ENCODE data around the gene RXRB. TPM values are rescaled to one million over a fixed set of nuclear protein-coding genes. Genes with fewer than 3 reads are reported as not detected.

The RXRB gene
- total and polyA plus RNA-seq, 10 of the 15 experiments (the other 5 are each of a cell fraction or from before 2014, with no cell fraction given), result 0.71 to 35.0 (median 20.4) TPM

DNA sequence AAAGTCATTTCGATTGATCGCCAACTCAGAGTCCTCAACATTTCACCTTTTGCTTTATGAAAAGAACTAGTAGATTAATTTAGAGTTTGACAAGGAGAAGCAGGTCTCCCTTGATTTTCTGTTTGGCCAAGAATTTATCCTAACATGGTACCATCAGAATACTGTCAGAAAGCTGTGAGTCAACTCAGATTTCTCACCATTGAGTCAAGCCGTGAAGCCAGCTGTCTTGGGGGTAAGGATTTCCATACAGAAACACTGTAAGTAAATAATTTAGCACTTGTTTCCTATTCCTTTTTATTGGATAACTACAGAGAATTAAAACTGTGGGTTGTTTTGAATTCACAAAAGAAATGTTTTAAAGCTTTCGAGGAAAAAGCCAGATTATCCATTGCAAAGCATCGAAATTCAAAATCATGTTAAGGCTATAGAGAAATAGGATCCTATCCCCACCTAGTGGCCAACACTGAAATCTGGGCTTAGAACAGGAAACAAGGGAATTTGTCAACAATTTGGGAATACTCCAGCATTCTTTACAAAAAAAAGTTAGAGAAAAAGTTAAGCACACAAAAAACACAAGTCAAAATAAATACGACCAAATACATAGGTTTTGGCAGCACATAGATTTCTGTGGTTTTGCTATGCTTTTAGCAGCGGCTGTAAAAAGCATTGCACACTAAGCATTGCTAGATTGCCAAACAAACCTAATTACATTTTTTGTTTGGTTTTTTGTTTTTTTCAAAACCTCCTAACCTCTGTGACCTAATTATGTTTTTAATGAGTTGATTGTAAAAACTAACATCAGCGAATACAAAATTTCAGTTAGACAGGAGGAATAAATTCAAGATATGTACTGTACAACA, 52.4 kb downstream of the RXRB start:
- CTCF ChIA-PET, result interaction anchor here (0.7 to 14.9 kb wide), 23 partner anchors 13 to 279 kb away, joined by 3 to 266 read pairs (median 5); partner anchors contain the start of gene HLA-DOA
- SMC1A ChIA-PET (ENCODE audit: uncharacterized antibody, unreplicated experiment), result interaction anchor here (0.8 to 12.1 kb wide), 13 partner anchors 11 to 147 kb away, joined by 3 to 127 read pairs (median 7); partner anchors contain the start of gene HLA-DOA
- H2AFZ ChIP-seq (ENCODE audit: control insufficient read depth, low read depth, low read length), result no peak overlapping the region
- no peak for ATAC-seq
- no peaks in the 10 kb centered on the region for H3K79me2 ChIP-seq (ENCODE audit: control insufficient read depth, insufficient read depth, low read length)
- H3K4me1 ChIP-seq (ENCODE audit: control insufficient read depth, insufficient read depth, low read length), result peaks cover 3% of the 10 kb centered on the region; the same call in 1 of the 2 replicates
- no peaks in the 10 kb centered on the region for H3K36me3 ChIP-seq (ENCODE audit: control insufficient read depth in 2 of 2, insufficient read depth in 2 of 2, low read length in 1 of 2)
- FAIRE-seq, result peak; percentile 52
- H3K4me2 ChIP-seq (ENCODE audit: control insufficient read depth, insufficient read depth), result no peak overlapping the region
- 47% methylated on average over 8 of the region's 8 CpGs for WGBS (ENCODE audit: insufficient coverage, insufficient replicate concordance, low lambda C conversion rate, missing lambda C conversion rate)
- H4K20me1 ChIP-seq (ENCODE audit: control insufficient read depth, insufficient read depth), result no peaks in the 10 kb centered on the region
- RAD21 ChIA-PET (ENCODE audit: unreplicated experiment), result interaction anchor here (1.0 to 3.9 kb wide), 10 partner anchors 11 to 133 kb away, joined by 3 to 20 read pairs (median 6); partner anchors contain the start of gene HLA-DPB1
- peaks cover 0 to 2% of the 10 kb centered on the region in 2 experiments; a peak in 2 of 4 replicates for H3K27me3 ChIP-seq (replicated peaks in 1 of 2; ENCODE audit: control insufficient read depth in 2 of 2, insufficient read depth in 2 of 2, low read length in 1 of 2)
- in situ Hi-C loops (cut with MboI) (no loop called here), intact Hi-C loops (cut with micrococcal nuclease; ENCODE audit: unreplicated experiment) (loop anchor here (2.0 kb wide), 1 partner anchor 25 kb away; no protein-coding TSS in a partner anchor)
- peaks cover 5% of the 10 kb centered on the region; the same call in 1 of the 3 replicates for H3K9me3 ChIP-seq (replicated peaks; ENCODE audit: control insufficient read depth, insufficient read depth, low read length)
- no peak overlapping the region for H3K4me3 ChIP-seq
- no peak for DNase-seq (ENCODE audit: low read depth, low spot score)
- BruUV-seq (replicated peaks), result no TSS peak
- no peak overlapping the region for H3K9ac ChIP-seq (ENCODE audit: control insufficient read depth, insufficient read depth, low read length)
- POLR2A ChIA-PET, result interaction anchor here (0.9 to 1.5 kb wide), 3 partner anchors 8 to 34 kb away, joined by 3 to 5 read pairs (median 4); no protein-coding TSS in a partner anchor
- H3K27ac ChIP-seq (ENCODE audit: control insufficient read depth, insufficient read depth), result no peak overlapping the region
- TF ChIP-seq, protein P1, sequence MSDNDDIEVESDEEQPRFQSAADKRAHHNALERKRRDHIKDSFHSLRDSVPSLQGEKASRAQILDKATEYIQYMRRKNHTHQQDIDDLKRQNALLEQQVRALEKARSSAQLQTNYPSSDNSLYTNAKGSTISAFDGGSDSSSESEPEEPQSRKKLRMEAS (IDR thresholded peaks at IDR 0.05; ENCODE audit: low read depth, low read length), result no peak
- TF ChIP-seq, protein P2, sequence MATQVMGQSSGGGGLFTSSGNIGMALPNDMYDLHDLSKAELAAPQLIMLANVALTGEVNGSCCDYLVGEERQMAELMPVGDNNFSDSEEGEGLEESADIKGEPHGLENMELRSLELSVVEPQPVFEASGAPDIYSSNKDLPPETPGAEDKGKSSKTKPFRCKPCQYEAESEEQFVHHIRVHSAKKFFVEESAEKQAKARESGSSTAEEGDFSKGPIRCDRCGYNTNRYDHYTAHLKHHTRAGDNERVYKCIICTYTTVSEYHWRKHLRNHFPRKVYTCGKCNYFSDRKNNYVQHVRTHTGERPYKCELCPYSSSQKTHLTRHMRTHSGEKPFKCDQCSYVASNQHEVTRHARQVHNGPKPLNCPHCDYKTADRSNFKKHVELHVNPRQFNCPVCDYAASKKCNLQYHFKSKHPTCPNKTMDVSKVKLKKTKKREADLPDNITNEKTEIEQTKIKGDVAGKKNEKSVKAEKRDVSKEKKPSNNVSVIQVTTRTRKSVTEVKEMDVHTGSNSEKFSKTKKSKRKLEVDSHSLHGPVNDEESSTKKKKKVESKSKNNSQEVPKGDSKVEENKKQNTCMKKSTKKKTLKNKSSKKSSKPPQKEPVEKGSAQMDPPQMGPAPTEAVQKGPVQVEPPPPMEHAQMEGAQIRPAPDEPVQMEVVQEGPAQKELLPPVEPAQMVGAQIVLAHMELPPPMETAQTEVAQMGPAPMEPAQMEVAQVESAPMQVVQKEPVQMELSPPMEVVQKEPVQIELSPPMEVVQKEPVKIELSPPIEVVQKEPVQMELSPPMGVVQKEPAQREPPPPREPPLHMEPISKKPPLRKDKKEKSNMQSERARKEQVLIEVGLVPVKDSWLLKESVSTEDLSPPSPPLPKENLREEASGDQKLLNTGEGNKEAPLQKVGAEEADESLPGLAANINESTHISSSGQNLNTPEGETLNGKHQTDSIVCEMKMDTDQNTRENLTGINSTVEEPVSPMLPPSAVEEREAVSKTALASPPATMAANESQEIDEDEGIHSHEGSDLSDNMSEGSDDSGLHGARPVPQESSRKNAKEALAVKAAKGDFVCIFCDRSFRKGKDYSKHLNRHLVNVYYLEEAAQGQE (IDR thresholded peaks at IDR 0.05; ENCODE audit: low read depth, low read length), result no peak
- TF ChIP-seq FOXM1 (IDR thresholded peaks at IDR 0.05; ENCODE audit: low read depth, low read length) (0 out of 2 replicates have a peak, but pooled peaks have one; percentile 15), SMC3 (IDR thresholded peaks at IDR 0.05; ENCODE audit: borderline replicate concordance, low read length) (peak; percentile 90), LARP7 (IDR thresholded peaks at IDR 0.05) (no peak), RAD21 (IDR thresholded peaks at IDR 0.05; ENCODE audit: insufficient read depth, low read depth, low read length) (peak; percentile 93), IKZF2 (IDR thresholded peaks at IDR 0.05) (peak in 1 of 2 experiments; percentile 65; a peak in 1 of 4 replicates), STAT1 (conservative IDR thresholded peaks at IDR 0.05) (no peak), WRNIP1 (IDR thresholded peaks at IDR 0.05; ENCODE audit: borderline replicate concordance, low read depth, low read length) (no peak)
- TF ChIP-seq, protein P3, sequence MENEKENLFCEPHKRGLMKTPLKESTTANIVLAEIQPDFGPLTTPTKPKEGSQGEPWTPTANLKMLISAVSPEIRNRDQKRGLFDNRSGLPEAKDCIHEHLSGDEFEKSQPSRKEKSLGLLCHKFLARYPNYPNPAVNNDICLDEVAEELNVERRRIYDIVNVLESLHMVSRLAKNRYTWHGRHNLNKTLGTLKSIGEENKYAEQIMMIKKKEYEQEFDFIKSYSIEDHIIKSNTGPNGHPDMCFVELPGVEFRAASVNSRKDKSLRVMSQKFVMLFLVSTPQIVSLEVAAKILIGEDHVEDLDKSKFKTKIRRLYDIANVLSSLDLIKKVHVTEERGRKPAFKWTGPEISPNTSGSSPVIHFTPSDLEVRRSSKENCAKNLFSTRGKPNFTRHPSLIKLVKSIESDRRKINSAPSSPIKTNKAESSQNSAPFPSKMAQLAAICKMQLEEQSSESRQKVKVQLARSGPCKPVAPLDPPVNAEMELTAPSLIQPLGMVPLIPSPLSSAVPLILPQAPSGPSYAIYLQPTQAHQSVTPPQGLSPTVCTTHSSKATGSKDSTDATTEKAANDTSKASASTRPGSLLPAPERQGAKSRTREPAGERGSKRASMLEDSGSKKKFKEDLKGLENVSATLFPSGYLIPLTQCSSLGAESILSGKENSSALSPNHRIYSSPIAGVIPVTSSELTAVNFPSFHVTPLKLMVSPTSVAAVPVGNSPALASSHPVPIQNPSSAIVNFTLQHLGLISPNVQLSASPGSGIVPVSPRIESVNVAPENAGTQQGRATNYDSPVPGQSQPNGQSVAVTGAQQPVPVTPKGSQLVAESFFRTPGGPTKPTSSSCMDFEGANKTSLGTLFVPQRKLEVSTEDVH (IDR thresholded peaks at IDR 0.05; ENCODE audit: low read depth, partially characterized antibody), result no peak
- TF ChIP-seq, protein P4, sequence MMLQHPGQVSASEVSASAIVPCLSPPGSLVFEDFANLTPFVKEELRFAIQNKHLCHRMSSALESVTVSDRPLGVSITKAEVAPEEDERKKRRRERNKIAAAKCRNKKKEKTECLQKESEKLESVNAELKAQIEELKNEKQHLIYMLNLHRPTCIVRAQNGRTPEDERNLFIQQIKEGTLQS (IDR thresholded peaks at IDR 0.05; ENCODE audit: borderline replicate concordance, extremely low read depth, low read depth, low read length), result no peak

Data from GM12878 (cell line).